Endothelial cell of umbilical vein (primary cell): ENCODE results near the gene SMURF1.

Experiments
- POLR2A ChIP-seq: IDR thresholded peaks from 2 replicates; pipeline ENCODE4 v1.6.1; 2012; ENCODE audit warnings: low read depth, mild to moderate bottlenecking, control low read depth, low read length
- TF ChIP-seq, protein P1 (sequence below), 2 donors: IDR thresholded peaks; 1 replicate in 1 of 2; 2 replicates in 1 of 2; pipeline ENCODE4 v1.5.1; 2011; ENCODE audit warnings: low read length in 2 of 2, mild to moderate bottlenecking in 2 of 2, moderate library complexity in 2 of 2, control low read depth in 1 of 2, inconsistent platforms in 1 of 2, low read depth in 1 of 2; ENCODE audit not compliant: insufficient read depth in 1 of 2; ENCODE audit errors: extremely low read depth in 1 of 2

GRCh38 chr7:99104631-99105030 is 39.3 kb downstream of the SMURF1 start:
- no peak for TF ChIP-seq POLR2A
- TF ChIP-seq, protein P1, sequence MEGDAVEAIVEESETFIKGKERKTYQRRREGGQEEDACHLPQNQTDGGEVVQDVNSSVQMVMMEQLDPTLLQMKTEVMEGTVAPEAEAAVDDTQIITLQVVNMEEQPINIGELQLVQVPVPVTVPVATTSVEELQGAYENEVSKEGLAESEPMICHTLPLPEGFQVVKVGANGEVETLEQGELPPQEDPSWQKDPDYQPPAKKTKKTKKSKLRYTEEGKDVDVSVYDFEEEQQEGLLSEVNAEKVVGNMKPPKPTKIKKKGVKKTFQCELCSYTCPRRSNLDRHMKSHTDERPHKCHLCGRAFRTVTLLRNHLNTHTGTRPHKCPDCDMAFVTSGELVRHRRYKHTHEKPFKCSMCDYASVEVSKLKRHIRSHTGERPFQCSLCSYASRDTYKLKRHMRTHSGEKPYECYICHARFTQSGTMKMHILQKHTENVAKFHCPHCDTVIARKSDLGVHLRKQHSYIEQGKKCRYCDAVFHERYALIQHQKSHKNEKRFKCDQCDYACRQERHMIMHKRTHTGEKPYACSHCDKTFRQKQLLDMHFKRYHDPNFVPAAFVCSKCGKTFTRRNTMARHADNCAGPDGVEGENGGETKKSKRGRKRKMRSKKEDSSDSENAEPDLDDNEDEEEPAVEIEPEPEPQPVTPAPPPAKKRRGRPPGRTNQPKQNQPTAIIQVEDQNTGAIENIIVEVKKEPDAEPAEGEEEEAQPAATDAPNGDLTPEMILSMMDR (IDR thresholded peaks at IDR 0.05; ENCODE audit: extremely low read depth in 1 of 2, insufficient read depth in 1 of 2, low read depth in 1 of 2, low read length in 2 of 2) = no peak
